GM21515 (cell line): ENCODE results near the gene PDE3B.
"Not testable (repeated sequence)": the region's sequence is repeated elsewhere in the genome, so short reads cannot be mapped to it uniquely, and the experiment has no call there.

Experiments used
- ATAC-seq: cut with Tn5 transposase; IDR thresholded peaks from one replicate; pipeline ENCODE4 v1.9.1; 2021; ENCODE audit not compliant: unreplicated experiment

PDE3B gene

DNA sequence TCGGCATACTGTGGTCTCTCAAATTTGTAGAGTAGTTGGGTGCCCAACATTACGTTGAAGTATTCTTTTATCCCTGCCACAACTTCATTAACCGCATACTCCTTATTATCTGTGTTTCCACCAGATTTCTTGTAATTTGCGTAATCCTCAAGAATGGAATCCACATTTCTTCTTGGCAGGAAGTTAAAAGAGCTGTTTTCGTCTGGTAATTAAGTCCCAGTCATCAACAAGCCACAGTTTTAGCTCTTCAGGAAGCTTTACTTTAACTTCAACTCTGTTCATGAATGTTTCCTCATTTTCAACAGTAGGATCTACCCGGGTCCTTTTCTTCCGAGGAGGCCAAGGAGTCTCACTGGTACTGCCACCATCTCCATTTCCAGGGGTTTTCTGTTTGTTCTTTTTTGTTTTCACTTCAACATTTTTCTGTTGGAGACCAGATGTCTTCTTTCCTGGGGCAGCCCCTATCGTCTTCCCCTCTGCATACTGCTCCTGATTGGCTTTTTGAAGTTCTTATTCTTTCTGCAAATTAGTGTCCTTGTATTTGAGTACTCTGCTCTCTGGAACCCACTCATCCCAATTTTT is 30.3 kb downstream of the PDE3B start:
- no peak for ATAC-seq

DNA sequence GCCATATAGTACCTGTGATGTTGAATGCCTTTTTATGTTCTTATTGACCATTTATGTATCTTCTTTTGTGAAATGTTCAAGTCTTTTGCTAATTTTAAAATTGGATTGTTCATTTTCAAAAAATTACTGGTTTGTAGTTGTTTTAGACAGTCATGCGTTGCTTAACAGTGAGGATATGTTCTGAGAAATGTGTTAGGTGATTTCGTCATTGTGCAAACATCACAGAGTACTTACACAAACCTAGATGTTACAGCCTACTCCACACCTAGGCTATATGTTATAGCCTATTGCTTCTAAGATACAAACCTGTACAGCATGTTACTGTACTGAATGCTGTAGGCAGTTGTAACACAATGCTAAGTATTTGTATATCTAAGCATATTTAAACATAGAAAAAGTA is 32.5 kb downstream of the PDE3B start:
- ATAC-seq = no peak

- no peak for ATAC-seq
Measured at GRCh38 chr11:14677146-14677545, 33.5 kb downstream of the PDE3B start.

GRCh38 chr11:14678350-14678749 is 34.7 kb downstream of the PDE3B start:
- ATAC-seq = no peak

- ATAC-seq = no peak
Measured at GRCh38 chr11:14679662-14680061, 36.1 kb downstream of the PDE3B start.

DNA sequence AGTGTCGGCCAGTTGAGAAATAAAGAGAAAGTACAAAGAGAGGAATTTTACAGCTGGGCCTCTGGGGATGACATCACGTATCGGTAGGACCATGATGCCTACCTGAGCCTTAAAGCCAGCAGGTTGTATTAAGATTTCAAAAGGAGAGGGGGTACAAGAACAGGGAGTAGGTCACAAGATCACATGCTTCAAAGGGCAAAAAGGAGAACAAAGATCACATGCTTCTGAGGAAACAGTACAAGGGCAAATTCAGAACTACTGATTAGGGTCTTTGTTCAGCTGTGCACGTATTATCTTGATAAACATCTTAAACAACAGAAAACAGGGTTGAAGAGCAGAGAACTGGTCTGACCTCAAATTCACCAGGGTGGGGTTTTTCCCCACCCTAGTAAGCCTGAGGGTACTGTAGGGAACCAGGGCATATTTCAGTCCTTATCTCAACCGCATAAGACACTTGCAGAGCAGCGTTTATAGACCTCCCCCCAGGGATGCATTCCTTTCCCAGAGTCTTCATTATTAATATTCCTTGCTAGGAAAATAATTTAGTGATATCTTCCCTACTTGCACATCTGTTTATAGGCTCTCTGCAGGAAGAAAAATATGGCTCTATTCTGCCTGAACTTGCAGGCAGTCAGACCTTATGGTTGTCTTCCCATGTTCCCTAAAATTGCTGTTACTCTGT is 40.8 kb downstream of the PDE3B start:
- not testable (repeated sequence) for ATAC-seq

DNA sequence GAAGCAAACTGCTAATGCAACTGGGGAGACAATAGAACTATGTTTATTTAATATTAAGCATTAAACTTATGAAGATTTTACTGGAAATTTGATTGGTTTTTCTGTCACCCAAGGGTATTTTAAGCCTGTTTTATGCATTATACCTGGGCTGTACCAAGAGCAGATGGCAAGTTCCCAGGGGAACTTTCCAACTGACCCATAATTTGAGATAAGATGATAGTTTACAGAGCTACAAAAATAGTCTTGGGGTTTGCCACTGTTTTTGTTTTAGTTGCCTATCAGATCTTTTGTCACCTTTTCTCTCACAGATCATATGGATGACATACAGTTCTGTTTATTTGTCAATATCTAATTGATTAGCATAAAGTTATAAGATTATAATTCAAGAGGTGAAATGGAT is 43.9 kb downstream of the PDE3B start:
- ATAC-seq = no peak

DNA sequence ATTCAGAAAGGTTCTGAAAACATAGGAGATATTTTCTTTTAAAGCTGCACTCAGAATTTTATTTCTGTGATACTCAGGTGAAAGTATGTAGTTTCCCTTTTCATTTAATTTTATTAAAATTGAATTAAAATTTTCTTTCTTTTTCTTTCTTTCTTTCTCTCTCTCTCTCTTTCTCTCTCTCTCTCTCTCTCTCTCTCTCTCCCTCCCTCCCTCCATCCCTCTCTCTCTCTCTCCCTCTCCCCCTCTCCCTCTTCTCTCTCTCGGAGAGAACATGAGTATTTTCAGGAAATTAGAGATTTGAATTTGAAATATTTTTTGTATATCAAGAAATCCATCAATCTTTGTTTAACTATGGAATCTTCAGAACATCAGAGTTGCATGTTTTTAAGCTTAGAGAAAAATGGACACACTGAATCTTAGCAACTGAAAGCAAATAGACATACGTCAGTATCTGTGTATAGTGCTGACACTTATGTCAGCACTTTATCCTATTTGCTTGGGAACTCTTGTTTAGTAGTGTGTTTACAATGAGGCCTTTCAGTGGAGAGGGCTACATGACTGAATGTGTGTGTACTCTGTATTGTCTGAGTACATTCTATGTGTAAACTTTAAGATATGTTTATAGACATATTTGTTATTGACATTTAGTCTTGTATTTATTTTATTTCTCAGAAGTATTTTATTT is 44.5 kb downstream of the PDE3B start:
- ATAC-seq = no peak

- not testable (repeated sequence) for ATAC-seq
Measured at GRCh38 chr11:14695656-14696055, 52.1 kb downstream of the PDE3B start.

DNA sequence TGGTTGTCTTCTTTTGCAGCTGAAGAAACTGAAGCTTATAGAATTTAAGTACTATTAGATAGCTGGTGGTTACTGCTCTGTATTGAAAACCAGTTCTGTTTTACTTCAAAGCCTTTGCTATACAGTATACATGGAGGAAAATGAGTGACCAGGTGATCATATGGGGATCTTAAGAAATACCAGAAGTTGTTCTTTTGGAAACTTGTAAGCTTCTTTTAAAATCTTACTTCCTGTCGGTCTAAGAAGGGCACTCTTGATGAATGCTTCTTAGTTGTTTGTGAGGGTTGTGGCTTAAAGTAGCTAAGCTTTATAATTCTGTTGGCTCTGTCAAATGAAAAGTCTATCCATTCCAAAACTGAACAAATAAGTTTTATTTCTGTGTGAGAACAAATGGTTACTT is 55.2 kb downstream of the PDE3B start:
- no peak for ATAC-seq

DNA sequence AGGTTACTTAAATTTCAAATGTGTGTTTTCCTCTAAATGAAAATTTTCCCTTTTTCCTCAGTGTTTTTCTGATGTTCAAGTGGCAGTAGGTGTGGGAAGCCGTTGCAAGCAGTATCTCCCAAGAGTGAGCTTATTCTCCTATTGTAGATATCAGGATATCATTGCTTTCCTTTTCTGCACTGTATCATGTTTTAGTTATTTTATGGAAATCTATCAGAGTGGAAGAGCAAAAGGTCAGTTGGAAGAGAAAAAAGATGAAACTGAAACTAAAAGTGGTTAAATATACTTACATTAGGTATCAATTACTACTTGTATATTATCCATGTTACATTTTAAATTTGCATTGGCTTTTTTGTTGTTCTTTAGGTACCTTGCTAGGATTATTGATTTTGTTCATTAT is 57.0 kb downstream of the PDE3B start:
- no peak for ATAC-seq

- ATAC-seq = no peak
Measured at GRCh38 chr11:14702760-14703159, 59.2 kb downstream of the PDE3B start.

DNA sequence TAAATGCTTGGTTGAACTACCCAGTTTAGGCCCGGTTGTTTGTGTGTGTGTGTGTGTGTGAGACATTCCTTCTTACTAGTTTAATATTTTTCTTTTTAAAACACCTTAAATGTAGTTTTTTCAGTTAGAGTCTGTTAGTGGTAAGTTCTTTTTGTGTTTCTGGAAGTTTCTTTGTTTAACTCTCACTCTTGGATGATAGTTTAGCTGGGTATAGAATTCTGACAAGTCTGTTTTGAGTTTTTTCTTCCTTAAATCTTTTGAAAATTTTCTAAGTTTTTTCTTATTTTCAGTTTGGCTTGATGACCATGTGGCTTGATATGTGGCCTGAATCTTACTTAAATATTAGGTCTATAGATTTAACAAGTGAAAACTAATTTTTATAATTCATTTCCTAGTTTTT is 60.1 kb downstream of the PDE3B start:
- no peak for ATAC-seq

- ATAC-seq = no peak
Measured at GRCh38 chr11:14705067-14705466, 61.5 kb downstream of the PDE3B start.

GRCh38 chr11:14713496-14714244 is 70.1 kb downstream of the PDE3B start:
- no peak for ATAC-seq

DNA sequence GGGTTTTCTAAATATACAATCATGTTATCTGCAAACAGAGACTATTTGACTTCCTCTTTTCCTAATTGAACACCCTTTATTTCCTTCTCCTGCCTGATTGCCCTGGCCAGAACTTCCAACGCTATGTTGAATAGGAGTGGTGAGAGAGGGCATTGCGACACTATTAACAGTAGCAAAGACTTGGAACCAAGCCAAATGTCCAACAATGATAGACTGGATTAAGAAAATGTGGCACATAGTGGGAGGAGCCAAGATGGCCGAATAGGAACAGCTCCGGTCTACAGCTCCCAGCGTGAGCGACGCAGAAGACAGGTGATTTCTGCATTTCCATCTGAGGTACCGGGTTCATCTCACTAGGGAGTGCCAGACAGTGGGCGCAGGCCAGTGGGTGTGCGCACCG is 72.1 kb downstream of the PDE3B start:
- ATAC-seq = not testable (repeated sequence)

DNA sequence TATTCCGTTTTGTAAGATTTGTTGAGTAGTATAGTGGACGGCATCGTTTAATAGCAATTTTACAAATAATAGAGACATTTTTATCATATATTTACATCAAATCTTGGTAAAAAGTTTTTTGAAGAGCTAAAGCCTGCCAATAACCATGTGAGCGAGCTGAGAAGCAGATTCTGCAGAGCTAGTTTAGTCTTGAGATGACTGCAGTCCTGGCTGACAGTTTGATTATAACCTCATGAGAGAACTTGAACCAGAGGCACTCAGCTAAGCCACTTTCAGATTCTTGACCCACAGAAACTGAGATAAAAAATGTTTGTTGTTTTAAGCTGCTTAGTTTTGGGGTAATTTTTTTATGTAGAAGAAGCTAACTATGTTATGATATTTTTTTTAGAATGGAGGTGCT is 78.9 kb downstream of the PDE3B start:
- ATAC-seq = no peak

- ATAC-seq = no peak
Measured at GRCh38 chr11:14725150-14725549, 81.5 kb downstream of the PDE3B start.

- no peak for ATAC-seq
Measured at GRCh38 chr11:14727215-14727614, 83.6 kb downstream of the PDE3B start.

GRCh38 chr11:14727746-14728145 is 84.1 kb downstream of the PDE3B start:
- ATAC-seq = no peak

DNA sequence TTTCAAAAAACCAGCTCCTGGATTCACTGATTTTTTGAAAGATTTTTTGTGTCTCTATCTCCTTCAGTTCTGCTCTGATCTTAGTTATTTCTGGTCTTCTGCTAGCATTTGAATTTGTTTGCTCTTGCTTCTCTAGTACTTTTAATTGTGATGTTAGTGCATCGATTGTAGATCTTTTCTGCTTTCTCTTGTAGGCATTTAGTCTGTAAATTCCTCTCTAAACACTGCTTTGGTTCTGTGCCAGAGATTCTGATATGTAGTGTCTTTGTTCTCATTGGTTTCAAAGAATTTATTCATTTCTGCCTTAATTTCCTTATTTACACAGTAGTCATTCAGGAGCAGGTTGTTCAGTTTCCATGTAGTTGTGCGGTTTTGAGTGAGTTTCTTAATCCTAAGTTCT is 96.9 kb downstream of the PDE3B start:
- ATAC-seq = not testable (repeated sequence)

GRCh38 chr11:14741195-14741594 is 97.6 kb downstream of the PDE3B start:
- no peak for ATAC-seq
